Mesothelial cell of epicardium (in vitro differentiated cells): ENCODE measurements around the gene SNX27. TPM values are rescaled to one million over a fixed set of nuclear protein-coding genes. Genes with fewer than 3 reads are reported as not detected.

ENCODE experiments used
- DNase-seq, 2 experiments: peaks; one replicate each; pipeline ENCODE4 v3.0.0; 2021; ENCODE audit warnings: low spot score in 2 of 2; ENCODE audit not compliant: unreplicated experiment in 2 of 2
- H3K27ac Mint-ChIP-seq: 2 replicates; pipeline ENCODE4 v1.8.0; 2021; ENCODE audit warnings: mixed read lengths
- H3K27me3 Mint-ChIP-seq: 2 replicates; pipeline ENCODE4 v1.8.0; 2021; ENCODE audit warnings: low read depth, mixed read lengths
- H3K36me3 Mint-ChIP-seq: 2 replicates; pipeline ENCODE4 v1.8.0; 2021; ENCODE audit warnings: mixed read lengths
- H3K4me1 Mint-ChIP-seq: 2 replicates; pipeline ENCODE4 v1.8.0; 2021; ENCODE audit warnings: mixed read lengths
- H3K4me3 Mint-ChIP-seq: 2 replicates; pipeline ENCODE4 v1.8.0; 2021; ENCODE audit warnings: mild to moderate bottlenecking, moderate library complexity, mixed read lengths
- H3K9me3 Mint-ChIP-seq: 2 replicates; pipeline ENCODE4 v1.8.0; 2021; ENCODE audit warnings: mixed read lengths
- total RNA-seq: library from RNA; stranded (reverse); gene quantifications from 3 replicates; pipeline ENCODE4 v1.2.1, GENCODE V29; 2021
- TF ChIP-seq, protein P1 (sequence below): fragments of 200-600 bp; sonication (generic); IDR thresholded peaks from one replicate; pipeline ENCODE4 v1.5.0; 2021; ENCODE audit warnings: antibody characterized with exemption; ENCODE audit not compliant: unreplicated experiment

Gene SNX27
- total RNA-seq, 1 donor from 2014 or later: 44.0 TPM

DNA sequence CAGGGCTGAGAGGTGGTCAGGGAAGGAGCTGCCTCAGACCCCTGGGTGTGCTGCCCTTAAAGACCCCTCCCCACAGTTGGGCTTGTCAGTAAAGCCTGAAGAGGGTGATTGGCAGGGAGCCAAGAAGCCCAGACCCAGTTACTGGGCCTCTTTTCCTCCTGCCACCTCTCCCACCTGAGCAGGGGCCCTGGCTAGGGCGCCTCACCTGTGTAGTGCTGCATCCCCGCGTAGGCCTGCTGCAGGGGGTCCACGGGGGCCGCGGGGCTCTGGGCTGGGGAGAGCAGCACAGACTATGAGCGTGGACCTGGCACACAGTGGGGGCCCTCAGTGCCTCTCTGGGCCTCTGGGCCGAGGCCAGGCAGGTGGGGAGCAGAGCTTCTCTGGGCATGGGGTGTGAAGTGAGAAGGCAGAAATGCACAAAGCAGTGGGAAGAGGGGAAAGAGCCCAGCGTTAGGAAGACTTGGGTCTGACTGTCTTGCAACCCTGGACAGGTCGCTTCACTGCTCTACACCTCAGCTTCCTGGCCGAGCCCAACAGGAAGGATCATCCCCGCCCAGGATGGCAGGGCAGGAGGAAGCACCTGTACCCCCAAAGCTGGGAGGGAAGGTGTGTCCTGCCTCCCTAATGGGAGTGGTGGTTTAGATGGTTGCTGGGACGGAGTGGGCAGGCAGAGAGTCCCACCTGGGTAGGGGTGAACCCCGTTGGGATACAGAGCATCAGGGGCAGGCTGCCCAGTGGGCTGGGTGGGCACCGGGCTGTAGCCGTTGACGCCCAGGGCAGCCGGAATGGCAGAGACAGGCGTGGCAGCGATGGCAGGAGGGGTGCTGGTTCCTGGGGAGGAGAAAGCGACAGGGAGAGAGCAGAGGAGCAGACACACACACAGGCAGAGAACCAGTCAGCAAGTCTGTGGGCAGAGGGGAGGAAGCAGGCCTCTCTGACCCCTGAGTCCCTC lies 94.9 kb downstream of the SNX27 start:
- DNase-seq: no peak
- TF ChIP-seq, protein P1, sequence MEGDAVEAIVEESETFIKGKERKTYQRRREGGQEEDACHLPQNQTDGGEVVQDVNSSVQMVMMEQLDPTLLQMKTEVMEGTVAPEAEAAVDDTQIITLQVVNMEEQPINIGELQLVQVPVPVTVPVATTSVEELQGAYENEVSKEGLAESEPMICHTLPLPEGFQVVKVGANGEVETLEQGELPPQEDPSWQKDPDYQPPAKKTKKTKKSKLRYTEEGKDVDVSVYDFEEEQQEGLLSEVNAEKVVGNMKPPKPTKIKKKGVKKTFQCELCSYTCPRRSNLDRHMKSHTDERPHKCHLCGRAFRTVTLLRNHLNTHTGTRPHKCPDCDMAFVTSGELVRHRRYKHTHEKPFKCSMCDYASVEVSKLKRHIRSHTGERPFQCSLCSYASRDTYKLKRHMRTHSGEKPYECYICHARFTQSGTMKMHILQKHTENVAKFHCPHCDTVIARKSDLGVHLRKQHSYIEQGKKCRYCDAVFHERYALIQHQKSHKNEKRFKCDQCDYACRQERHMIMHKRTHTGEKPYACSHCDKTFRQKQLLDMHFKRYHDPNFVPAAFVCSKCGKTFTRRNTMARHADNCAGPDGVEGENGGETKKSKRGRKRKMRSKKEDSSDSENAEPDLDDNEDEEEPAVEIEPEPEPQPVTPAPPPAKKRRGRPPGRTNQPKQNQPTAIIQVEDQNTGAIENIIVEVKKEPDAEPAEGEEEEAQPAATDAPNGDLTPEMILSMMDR: no peak
- H3K4me1 Mint-ChIP-seq: no peaks in the 10 kb centered on the region
- H3K36me3 Mint-ChIP-seq: no peaks in the 10 kb centered on the region
- H3K9me3 Mint-ChIP-seq: no peaks in the 10 kb centered on the region
- no peaks in the 10 kb centered on the region for H3K27me3 Mint-ChIP-seq
- H3K4me3 Mint-ChIP-seq: no peak overlapping the region
- H3K27ac Mint-ChIP-seq: no peak overlapping the region

DNA sequence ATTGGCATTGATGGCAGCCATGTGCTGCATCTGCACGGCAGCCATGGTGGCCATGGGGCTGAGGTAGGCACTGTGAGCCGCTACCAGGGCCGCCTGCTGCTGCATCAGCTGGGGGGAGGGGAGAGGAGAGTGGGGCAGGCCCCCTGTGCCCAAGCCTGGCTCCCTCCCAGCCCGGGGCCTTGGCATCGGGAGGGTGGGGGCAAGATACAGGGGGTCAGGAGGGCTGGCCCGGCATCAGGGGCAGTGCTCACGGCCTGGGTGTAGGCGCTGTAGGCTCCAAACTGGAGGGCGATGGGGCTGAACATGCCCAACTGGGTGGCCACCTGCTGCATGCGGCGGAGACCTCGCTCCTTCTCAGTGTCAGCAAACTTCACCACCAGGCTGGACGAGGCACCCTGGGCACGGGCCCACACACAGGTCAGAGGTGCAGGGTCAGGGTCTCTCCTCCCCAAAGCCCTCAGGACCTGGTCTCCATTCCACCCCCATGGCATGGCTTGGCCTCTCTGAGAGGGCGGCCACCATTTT lies 95.8 kb downstream of the SNX27 start:
- Mint-ChIP-seq H3K27ac (no peak overlapping the region), H3K4me1 (no peaks in the 10 kb centered on the region), H3K36me3 (no peaks in the 10 kb centered on the region), H3K9me3 (no peaks in the 10 kb centered on the region), H3K27me3 (no peaks in the 10 kb centered on the region), H3K4me3 (no peak overlapping the region)
- TF ChIP-seq, protein P1: no peak
- no peak for DNase-seq

DNA sequence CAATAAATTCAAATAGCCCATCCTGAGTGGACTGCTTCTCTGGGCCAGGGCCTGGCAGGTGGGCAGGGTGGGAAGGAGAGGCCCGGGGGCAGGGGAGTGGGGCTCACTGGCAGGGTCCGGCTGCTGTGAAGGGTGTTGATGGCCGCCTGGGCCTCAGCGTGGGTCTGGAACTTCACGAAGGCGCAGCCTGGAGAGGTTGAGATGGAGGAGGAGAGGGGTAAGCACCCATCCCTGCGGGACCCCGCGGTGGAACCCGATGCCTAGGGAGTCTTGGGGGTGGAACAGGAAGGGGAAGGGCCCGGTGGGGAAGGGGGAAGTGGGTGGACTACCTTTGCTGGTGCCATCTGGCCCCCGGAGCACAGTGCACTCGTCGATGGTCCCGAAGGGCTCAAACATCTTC lies 97.0 kb downstream of the SNX27 start:
- TF ChIP-seq, protein P1: no peak
- Mint-ChIP-seq H3K4me1 (no peaks in the 10 kb centered on the region), H3K9me3 (no peaks in the 10 kb centered on the region), H3K27me3 (peaks cover 4% of the 10 kb centered on the region), H3K36me3 (no peaks in the 10 kb centered on the region), H3K27ac (no peak overlapping the region), H3K4me3 (no peak overlapping the region)
- DNase-seq: no peak

DNA sequence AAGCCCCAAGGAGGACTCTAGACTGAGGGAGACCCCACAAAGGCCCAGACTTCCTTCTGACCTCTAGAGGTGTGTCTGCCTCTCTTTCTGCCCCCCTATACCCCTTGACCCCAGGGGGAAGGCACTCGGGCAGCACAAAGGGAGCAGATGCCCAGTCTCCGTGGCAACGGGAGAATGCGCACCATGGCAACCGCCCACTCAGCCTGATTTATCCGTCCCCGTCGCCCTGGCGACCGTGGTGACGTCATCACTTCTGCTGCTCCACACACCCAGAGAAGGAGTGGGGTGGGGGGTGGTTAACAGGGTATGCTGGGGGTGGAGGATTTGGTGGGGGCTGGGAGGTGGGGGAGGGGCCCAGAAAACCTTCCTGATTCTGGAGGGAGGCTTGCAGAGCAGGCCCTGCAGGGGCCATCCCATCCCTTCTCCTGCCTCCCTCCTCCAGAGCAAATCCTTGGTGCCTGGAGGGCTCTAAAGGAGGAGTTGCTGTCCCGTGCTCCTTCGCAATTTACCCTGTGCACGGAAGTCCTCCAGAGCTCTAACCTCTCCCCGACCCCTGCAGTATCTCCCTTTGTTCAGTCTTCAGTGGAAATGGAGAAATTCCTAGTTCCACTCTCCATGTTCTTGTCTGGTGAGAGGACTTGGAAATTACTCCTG lies 98.5 kb downstream of the SNX27 start:
- Mint-ChIP-seq H3K4me3 (no peak overlapping the region), H3K36me3 (no peaks in the 10 kb centered on the region), H3K27ac (no peak overlapping the region), H3K9me3 (no peaks in the 10 kb centered on the region), H3K27me3 (peaks cover 17% of the 10 kb centered on the region), H3K4me1 (peaks cover under 1% of the 10 kb centered on the region)
- TF ChIP-seq, protein P1: no peak
- no peak for DNase-seq

DNA sequence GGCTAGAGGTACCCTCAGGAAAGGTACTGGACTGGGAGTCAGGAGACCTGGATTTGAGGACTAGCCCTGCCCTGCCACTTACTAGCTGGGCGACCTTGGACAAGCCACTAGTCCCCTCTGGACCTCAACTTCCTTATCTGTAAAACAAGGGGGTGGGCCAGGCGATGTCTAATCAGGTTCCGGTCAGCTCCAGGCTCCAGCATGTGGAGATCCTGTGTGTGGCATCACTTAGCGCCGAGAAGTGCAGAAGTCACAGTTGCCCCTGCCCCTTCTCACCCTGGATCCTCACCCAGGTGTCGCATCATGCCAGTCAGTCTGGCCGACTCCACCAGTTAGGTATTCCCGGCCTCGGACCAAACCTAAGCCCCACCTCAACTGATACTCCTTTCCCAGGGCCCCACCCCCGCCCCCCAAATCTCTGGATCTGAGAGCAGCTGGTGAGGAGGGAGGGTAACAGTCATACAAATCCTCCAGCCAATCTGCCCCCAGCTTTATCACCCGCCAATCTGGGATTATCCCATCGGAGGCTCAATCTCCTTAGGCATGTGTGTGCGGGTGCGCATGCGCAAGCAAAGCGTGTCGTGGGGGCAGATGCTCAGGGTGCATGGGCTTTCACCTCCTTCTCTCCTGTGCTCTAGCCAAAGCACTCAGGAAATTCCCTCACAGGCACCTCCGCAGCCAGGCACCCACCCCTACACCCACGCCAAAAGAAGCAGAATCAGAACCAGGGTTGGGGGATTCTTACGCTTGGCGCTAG lies 99.4 kb downstream of the SNX27 start:
- H3K9me3 Mint-ChIP-seq: no peaks in the 10 kb centered on the region
- H3K4me3 Mint-ChIP-seq: no peak overlapping the region
- H3K4me1 Mint-ChIP-seq: peaks cover 9% of the 10 kb centered on the region
- TF ChIP-seq, protein P1: no peak
- H3K36me3 Mint-ChIP-seq: no peaks in the 10 kb centered on the region
- no peak for DNase-seq
- no peak overlapping the region for H3K27ac Mint-ChIP-seq
- H3K27me3 Mint-ChIP-seq: peaks cover 26% of the 10 kb centered on the region
